ENCODE results near the gene PIGO.

Gene PIGO

GRCh38 chr9:35107297-35108290, 11.2 kb upstream of the PIGO start:
- H3K4me3 ChIP-seq (replicated peaks; ENCODE audit: low read depth, low read length), result no peak overlapping the region
- no peak for DNase-seq (ENCODE audit: extremely low read depth, low read depth)

GRCh38 chr9:35106343-35106730, 9.9 kb upstream of the PIGO start:
- no peak for TF ChIP-seq CTCF (IDR thresholded peaks at IDR 0.05; ENCODE audit: low read depth, low read length, missing control alignments)
- no peak overlapping the region for H3K4me3 ChIP-seq (replicated peaks; ENCODE audit: low read depth, low read length)
- no peak for DNase-seq (ENCODE audit: extremely low read depth, low read depth)

More at GRCh38 chr9:35107297-35108290, 11.2 kb upstream of the PIGO start:
- TF ChIP-seq CTCF (IDR thresholded peaks at IDR 0.05; ENCODE audit: low read depth, low read length, missing control alignments), result no peak

GRCh38 chr9:35105571-35106342, 9.4 kb upstream of the PIGO start:
- H3K4me3 ChIP-seq (replicated peaks; ENCODE audit: low read depth, low read length), result no peak overlapping the region
- DNase-seq (ENCODE audit: extremely low read depth, low read depth), result no peak
- TF ChIP-seq CTCF (IDR thresholded peaks at IDR 0.05; ENCODE audit: low read depth, low read length, missing control alignments), result no peak

GRCh38 chr9:35105126-35105525, 8.7 kb upstream of the PIGO start:
- no peak for DNase-seq (ENCODE audit: extremely low read depth, low read depth)
- no peak overlapping the region for H3K4me3 ChIP-seq (replicated peaks; ENCODE audit: low read depth, low read length)
- no peak for TF ChIP-seq CTCF (IDR thresholded peaks at IDR 0.05; ENCODE audit: low read depth, low read length, missing control alignments)

- TF ChIP-seq CTCF (IDR thresholded peaks at IDR 0.05; ENCODE audit: low read depth, low read length, missing control alignments), result no peak
- DNase-seq (ENCODE audit: extremely low read depth, low read depth), result no peak
- H3K4me3 ChIP-seq (replicated peaks; ENCODE audit: low read depth, low read length), result no peak overlapping the region
These were observed 8.2 kb upstream of the PIGO start for GRCh38 chr9:35104586-35104985.

GRCh38 chr9:35103660-35104191, 7.3 kb upstream of the PIGO start:
- no peak for TF ChIP-seq CTCF (IDR thresholded peaks at IDR 0.05; ENCODE audit: low read depth, low read length, missing control alignments)
- DNase-seq (ENCODE audit: extremely low read depth, low read depth), result no peak
- peak overlapping the region; percentile 79 for H3K4me3 ChIP-seq (replicated peaks; ENCODE audit: low read depth, low read length)

All from HFF-Myc (cell line).